Heart right ventricle (tissue), 16 donors: ENCODE data around the gene LYL1. TPM values are rescaled to one million over a fixed set of nuclear protein-coding genes. Genes with fewer than 3 reads are reported as not detected.

ENCODE experiments used
- ATAC-seq, 8 donors: fragments of 200-7000 bp; cut with Tn5 transposase; one replicate each; pipeline ENCODE4 v1.9.1; 2020; ENCODE audit warnings: mild to moderate bottlenecking in 8 of 8, moderate library complexity in 8 of 8, moderate number of reproducible peaks in 1 of 8
- DNase-seq, 2 donors: peaks; one replicate each; pipeline ENCODE4 v3.0.0-alpha.2; 2020
- H3K27ac ChIP-seq, 10 donors: fragments of 200-600 bp; sonication (generic) in 2 of 10; one replicate each; pipeline versions ENCODE4 v1.5.0 to v1.8.0; 2020 to 2022; ENCODE audit warnings: mild to moderate bottlenecking in 3 of 10
- H3K27me3 ChIP-seq, 7 donors: fragments of 200-600 bp; one replicate each; pipeline ENCODE4 v1.8.0; 2021 to 2022; ENCODE audit warnings: mild to moderate bottlenecking in 2 of 7
- H3K36me3 ChIP-seq, 9 donors: fragments of 200-600 bp; sonication (generic) in 1 of 9; one replicate each; pipeline versions ENCODE4 v1.5.0 to v1.8.0; 2020 to 2022; ENCODE audit warnings: mild to moderate bottlenecking in 2 of 9
- H3K4me1 ChIP-seq, 9 donors: fragments of 200-600 bp; sonication (generic) in 1 of 9; one replicate each; pipeline versions ENCODE4 v1.5.0 to v1.8.0; 2020 to 2022; ENCODE audit warnings: mild to moderate bottlenecking in 4 of 9
- H3K4me3 ChIP-seq, 10 donors: fragments of 200-600 bp; sonication (generic) in 2 of 10; one replicate each; pipeline versions ENCODE4 v1.5.0 to v1.8.0; 2020 to 2022; ENCODE audit warnings: mild to moderate bottlenecking in 7 of 10, moderate library complexity in 2 of 10
- H3K9me3 ChIP-seq, 11 donors: fragments of 200-600 bp in 10 of 11; sonication (generic) in 2 of 11; one replicate each; pipeline versions ENCODE4 v1.5.0 to v1.8.0; 2013 to 2022; ENCODE audit warnings: mild to moderate bottlenecking in 2 of 11, control low read depth in 1 of 11, moderate library complexity in 1 of 11
- WGBS, 2 donors: extraction: QIAGEN DNeasy Blood & Tissue Kit; methylation state at CpG; one replicate each; pipeline ENCODE4 v1.1.7; 2013; ENCODE audit warnings: inconsistent platforms in 1 of 2; 5-methylcytosine and 5-hydroxymethylcytosine counted together
- intact Hi-C, 10 donors: fragments of 100-400 bp; cut with DNase I; formaldehyde crosslinking; loops; one replicate each; pipeline versions ENCODE4 v1.11.1 to v1.14.2; 2022
- polyA plus RNA-seq, 2 donors: library from polyadenylated mRNA; stranded (reverse); fragments of 200-250 nt; gene quantifications; one replicate each; pipeline ENCODE4 v1.2.3, GENCODE V29; 2013
- total RNA-seq, 10 donors: library from RNA; stranded (reverse); fragmentation: NEBNext Ultra II Directional in 3 of 10; extraction: Animal tissue kit (Norgen Biotek cat#: 25700) in 3 of 10; gene quantifications; one replicate each; pipeline versions ENCODE4 v1.2.1 to v1.2.4, GENCODE V29; 2021 to 2023
- TF ChIP-seq, protein P1 (sequence below), 9 donors: fragments of 200-600 bp; sonication (generic) in 2 of 9; IDR thresholded peaks; one replicate each; pipeline versions ENCODE4 v1.5.0 to v1.8.0; 2021 to 2022; ENCODE audit warnings: antibody characterized with exemption in 9 of 9, mild to moderate bottlenecking in 5 of 9, moderate library complexity in 1 of 9
- donor health status: Arrhythmogenic right ventricular cardiomyopathy.
- donor health status: ischemic (EF 13 %, LVEDD 7.1; RV severe dilation, severe dysfunction).
- donor health status: healthy with polysubstance abuse.
- donor health status: DM: no; HTN: yes; CAD: no.
- donor health status: DM: no; HTN: no; CAD: no.
- donor health status: ischemic (EF 25% LVEDD 6.9; RV normal size, moderate dysfunction).
- donor health status: ischemic (EF 25% LVEDD 5.7; RV mildly dilated, moderate dysfunction).
- donor health status: healthy.
- donor health status: DM: yes; HTN: yes; CAD: no.
- donor health status: Ischemic cardiomyopathy.
- donor health status: ischemic (EF 35%, LVEDD 5.7; RV mildly dilated, moderate dysfunction).
- donor health status: nonischemic (EF 11% LVEDD 7.7; RV severe dilation, severe dysfunction).
- donor health status: DM: yes; HTN: yes; CAD: no.
- donor health status: PGD.
- donor health status: ischemic (EF 29% LVEDD 5.4; RV normal size, mild dysfunction).
- donor health status: nonischemic (EF 23%, LVEDD 6.1; RV moderate dilation, normal function).

LYL1 gene
- total and polyA plus RNA-seq, 12 donors: 3.4 to 13.0 (median 7.4) TPM

DNA sequence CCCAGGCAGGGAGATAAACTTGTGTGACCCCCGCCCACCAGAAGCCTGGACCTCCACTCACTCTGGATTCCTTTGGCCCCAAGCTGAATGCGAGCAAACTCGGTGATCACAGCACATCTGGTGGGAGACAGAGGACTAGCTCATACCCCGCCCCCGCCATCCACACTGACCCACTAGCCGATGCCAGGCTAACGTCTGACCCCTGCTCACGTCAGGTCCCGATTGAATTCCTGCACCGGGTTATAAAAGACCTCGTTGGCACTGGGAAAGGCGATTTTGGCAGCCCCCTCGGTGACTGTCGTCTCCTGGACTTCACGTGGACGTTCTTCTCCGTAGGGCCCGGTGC, 13.3 kb upstream of the LYL1 start:
- Histone ChIP-seq H3K27ac (peak overlapping the region in 7 of 10 donors; percentile 56 to 87 (median 77)), H3K27me3 (no peaks in the 10 kb centered on the region), H3K4me1 (peaks cover 12 to 49% (median 44%) of the 10 kb centered on the region in 9 donors), H3K36me3 (peaks cover 0 to 39% (median 10%) of the 10 kb centered on the region in 9 donors), H3K9me3 (no peaks in the 10 kb centered on the region), H3K4me3 (peak overlapping the region; percentile 53 to 99 (median 97))
- DNase-seq (no peak), ATAC-seq (no peak)
- TF ChIP-seq, protein P1, sequence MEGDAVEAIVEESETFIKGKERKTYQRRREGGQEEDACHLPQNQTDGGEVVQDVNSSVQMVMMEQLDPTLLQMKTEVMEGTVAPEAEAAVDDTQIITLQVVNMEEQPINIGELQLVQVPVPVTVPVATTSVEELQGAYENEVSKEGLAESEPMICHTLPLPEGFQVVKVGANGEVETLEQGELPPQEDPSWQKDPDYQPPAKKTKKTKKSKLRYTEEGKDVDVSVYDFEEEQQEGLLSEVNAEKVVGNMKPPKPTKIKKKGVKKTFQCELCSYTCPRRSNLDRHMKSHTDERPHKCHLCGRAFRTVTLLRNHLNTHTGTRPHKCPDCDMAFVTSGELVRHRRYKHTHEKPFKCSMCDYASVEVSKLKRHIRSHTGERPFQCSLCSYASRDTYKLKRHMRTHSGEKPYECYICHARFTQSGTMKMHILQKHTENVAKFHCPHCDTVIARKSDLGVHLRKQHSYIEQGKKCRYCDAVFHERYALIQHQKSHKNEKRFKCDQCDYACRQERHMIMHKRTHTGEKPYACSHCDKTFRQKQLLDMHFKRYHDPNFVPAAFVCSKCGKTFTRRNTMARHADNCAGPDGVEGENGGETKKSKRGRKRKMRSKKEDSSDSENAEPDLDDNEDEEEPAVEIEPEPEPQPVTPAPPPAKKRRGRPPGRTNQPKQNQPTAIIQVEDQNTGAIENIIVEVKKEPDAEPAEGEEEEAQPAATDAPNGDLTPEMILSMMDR (IDR thresholded peaks at IDR 0.05): no peak
- WGBS, 2 donors: 1 to 2% methylated on average over 18 of the region's 18 CpGs
- intact Hi-C loops: loop anchor here in 5 of 10 donors (1.0 to 10.0 kb wide), 5 partner anchors 34 to 149 kb away; partner anchors contain the start of genes IER2 (in 4 of the 5) and STX10 (in 4 of the 5)

DNA sequence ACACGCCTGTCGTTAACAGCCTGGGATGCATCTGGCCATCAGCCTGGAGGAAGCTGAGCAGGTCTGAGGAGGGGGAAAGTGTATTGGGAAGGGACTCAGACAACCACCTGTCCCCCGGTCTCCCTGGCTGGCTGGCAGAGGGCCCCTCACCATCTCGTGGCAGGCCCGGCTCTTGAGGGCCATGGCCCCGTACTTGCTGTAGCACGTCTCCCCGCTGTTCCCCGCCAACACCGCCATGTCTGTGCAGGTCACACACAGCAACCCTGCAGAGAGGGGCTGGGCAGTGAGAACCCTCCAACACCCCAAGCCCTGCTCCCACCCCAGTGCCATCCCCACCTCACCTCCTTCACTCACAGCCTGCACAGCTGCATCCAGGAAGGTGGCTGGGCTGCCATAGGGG, 9.9 kb upstream of the LYL1 start:
- Histone ChIP-seq H3K4me3 (no peak overlapping the region), H3K9me3 (no peaks in the 10 kb centered on the region), H3K4me1 (peaks cover 5 to 25% (median 20%) of the 10 kb centered on the region in 9 donors), H3K36me3 (peaks cover 0 to 63% (median 19%) of the 10 kb centered on the region in 9 donors), H3K27me3 (no peaks in the 10 kb centered on the region), H3K27ac (no peak overlapping the region)
- intact Hi-C loops: loop anchor here in 1 of 10 donors (10.0 kb wide), 1 partner anchor 152 kb away; no protein-coding TSS in a partner anchor
- no peak for DNase-seq
- 94 to 95% methylated on average over 10 of the region's 10 CpGs for WGBS, 2 donors
- TF ChIP-seq, protein P1 (IDR thresholded peaks at IDR 0.05): no peak
- ATAC-seq: no peak

DNA sequence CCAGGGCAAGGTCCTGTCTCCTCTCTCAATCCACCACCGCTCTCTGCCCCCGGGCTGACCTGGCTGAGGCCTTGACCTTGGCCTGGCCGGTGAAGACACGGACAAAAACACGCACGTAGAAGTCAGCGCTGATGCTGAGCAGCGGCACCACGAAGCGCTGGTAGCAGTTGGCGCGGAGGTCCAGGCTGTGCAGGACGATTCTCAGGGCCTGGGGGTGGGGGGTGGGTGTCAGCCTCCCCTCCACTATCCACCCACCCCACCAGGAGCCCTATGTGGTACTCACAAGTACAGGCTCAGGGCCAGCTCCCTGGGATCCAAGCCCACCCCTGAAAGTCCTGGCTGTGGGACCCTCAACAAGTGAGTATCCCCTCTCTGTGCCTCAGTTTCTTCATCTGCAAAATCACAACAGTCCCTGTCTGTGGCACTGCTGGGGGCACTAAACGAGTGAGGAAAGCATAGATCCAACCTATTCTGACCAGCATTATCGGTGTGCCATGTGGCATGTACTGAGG, 7.5 kb upstream of the LYL1 start:
- no peak for ATAC-seq
- Histone ChIP-seq H3K36me3 (peaks cover 0 to 68% (median 19%) of the 10 kb centered on the region in 9 donors), H3K9me3 (no peaks in the 10 kb centered on the region), H3K4me1 (peaks cover 0 to 11% (median 1%) of the 10 kb centered on the region in 9 donors), H3K4me3 (no peak overlapping the region), H3K27me3 (no peaks in the 10 kb centered on the region), H3K27ac (no peak overlapping the region)
- DNase-seq: no peak
- WGBS, 2 donors: 92 to 94% methylated on average over 15 of the region's 15 CpGs
- TF ChIP-seq, protein P1 (IDR thresholded peaks at IDR 0.05): no peak
- intact Hi-C loops: loop anchor here in 1 of 10 donors (10.0 kb wide), 1 partner anchor 155 kb away; no protein-coding TSS in a partner anchor

DNA sequence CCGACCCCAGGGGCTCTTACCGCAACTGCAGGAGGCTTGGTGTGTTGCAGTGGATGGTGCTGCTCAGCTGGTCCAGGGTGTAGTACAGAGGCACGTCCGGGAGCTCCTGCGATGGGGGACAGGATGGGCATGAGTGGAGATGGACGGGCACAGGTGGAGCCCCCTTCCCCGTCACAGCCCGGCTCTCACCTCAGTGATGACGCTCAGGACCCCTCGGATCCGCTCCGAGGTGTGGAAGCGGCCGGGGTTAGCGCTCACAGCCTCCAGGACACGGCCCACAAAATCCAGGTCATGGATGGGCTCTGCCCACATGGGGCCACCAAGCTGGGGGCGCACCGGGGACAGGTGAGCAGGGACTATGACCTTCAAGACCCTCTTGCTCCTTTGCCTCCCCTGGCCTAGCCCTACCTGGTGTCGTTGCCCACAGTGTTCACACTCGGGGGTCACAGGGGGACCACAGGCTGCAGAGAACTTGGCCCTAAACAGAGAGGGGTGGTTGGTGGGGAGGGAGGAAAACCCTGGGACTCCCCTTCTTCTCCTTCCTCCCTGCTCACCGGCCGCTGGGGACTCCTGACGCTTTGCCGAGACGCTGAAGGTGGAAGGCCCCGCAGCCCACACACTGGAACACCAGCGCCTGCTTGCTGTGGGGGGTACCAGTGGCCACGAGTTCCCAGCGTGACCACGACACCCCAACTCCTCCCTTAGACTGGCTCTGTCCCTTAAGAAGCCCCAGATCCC, 6.9 kb upstream of the LYL1 start:
- ATAC-seq (no peak), DNase-seq (no peak)
- Histone ChIP-seq H3K4me3 (no peak overlapping the region), H3K27me3 (no peaks in the 10 kb centered on the region), H3K27ac (no peak overlapping the region), H3K36me3 (peaks cover 0 to 62% (median 19%) of the 10 kb centered on the region in 9 donors), H3K4me1 (peaks cover 0 to 17% (median 5%) of the 10 kb centered on the region in 9 donors), H3K9me3 (no peaks in the 10 kb centered on the region)
- intact Hi-C loops: loop anchor here in 2 of 10 donors (5.0 to 10.0 kb wide), 2 partner anchors 153 to 155 kb away; no protein-coding TSS in a partner anchor
- 96% methylated on average over 30 of the region's 30 CpGs for WGBS, 2 donors
- TF ChIP-seq, protein P1 (IDR thresholded peaks at IDR 0.05): no peak
